ENCODE results near the gene ANGPTL8. TPM values are rescaled to one million over a fixed set of nuclear protein-coding genes. Genes with fewer than 3 reads are reported as not detected.

ANGPTL8 gene
- total RNA-seq, 1 experiment from 2014 or later = not detected

DNA sequence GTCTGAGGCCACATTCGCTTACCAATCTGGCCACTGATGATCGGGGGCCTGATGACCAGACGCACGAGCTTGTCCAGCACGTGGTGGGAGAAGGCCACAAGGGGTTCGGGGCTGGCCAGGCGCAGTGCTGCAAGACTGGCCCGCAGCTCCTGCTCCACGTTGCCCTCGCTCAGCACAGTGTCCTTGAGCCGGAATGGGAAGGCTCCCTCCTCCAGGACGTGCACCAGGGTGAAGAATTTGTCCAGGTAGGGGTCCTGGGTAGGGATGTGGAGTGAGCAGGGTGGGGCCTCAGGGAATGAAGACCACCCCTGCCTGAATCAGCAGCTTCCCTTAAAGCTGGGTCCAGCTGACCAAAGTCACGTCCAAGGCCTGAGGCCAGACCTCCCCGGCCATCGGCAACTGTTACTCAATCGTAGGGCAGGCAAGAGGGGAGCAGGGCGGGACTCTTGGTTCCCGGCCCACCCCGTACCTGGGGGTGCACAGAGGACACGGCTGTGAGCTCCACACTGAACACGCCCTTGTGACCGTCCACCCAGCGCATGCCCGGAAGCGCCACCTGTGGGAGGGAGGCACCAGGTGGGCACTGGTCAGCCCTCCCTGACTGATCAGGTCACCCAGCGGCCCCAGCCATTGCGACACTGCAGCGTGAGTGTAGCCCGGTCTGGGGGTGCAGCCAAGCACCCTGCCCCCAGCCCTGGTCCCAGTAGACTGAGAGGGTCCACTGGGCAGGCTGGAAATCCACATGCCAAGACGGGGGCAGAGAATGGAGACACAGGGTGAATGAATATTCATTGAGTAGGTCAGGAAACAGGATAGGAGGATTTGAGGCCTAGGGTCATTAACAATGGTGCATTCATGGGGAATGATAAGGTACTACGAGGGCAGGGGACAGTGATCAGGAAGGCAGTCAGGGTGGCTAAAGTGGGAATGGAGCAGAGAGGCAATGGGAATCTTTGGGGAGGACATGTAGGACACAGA, 2.8 kb upstream of the ANGPTL8 start:
- ATAC-seq = no peak
- Histone ChIP-seq H3K27me3 (ENCODE audit: control insufficient read depth, insufficient read depth, low read length) (no peaks in the 10 kb centered on the region), H3K9me3 (ENCODE audit: control insufficient read depth, insufficient read depth, low read depth, low read length) (no peaks in the 10 kb centered on the region), H3K4me1 (ENCODE audit: control insufficient read depth, insufficient read depth, low read length) (no peaks in the 10 kb centered on the region), H3K27ac (ENCODE audit: low read length) (no peak overlapping the region), H3K4me3 (ENCODE audit: low read depth in 2 of 2, low read length in 2 of 2) (no peak overlapping the region), H3K36me3 (ENCODE audit: control insufficient read depth, insufficient read depth, low read length) (no peaks in the 10 kb centered on the region)
- CTCF ChIA-PET = no interaction called here
- TF ChIP-seq CTCF (IDR thresholded peaks at IDR 0.05) = no peak
- TF ChIP-seq, protein P1, sequence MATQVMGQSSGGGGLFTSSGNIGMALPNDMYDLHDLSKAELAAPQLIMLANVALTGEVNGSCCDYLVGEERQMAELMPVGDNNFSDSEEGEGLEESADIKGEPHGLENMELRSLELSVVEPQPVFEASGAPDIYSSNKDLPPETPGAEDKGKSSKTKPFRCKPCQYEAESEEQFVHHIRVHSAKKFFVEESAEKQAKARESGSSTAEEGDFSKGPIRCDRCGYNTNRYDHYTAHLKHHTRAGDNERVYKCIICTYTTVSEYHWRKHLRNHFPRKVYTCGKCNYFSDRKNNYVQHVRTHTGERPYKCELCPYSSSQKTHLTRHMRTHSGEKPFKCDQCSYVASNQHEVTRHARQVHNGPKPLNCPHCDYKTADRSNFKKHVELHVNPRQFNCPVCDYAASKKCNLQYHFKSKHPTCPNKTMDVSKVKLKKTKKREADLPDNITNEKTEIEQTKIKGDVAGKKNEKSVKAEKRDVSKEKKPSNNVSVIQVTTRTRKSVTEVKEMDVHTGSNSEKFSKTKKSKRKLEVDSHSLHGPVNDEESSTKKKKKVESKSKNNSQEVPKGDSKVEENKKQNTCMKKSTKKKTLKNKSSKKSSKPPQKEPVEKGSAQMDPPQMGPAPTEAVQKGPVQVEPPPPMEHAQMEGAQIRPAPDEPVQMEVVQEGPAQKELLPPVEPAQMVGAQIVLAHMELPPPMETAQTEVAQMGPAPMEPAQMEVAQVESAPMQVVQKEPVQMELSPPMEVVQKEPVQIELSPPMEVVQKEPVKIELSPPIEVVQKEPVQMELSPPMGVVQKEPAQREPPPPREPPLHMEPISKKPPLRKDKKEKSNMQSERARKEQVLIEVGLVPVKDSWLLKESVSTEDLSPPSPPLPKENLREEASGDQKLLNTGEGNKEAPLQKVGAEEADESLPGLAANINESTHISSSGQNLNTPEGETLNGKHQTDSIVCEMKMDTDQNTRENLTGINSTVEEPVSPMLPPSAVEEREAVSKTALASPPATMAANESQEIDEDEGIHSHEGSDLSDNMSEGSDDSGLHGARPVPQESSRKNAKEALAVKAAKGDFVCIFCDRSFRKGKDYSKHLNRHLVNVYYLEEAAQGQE (IDR thresholded peaks at IDR 0.05; ENCODE audit: insufficient read depth in 1 of 2, low read depth in 2 of 2, low read length in 1 of 2) = no peak
- no peak for DNase-seq (ENCODE audit: low read depth, low spot score)
- POLR2A ChIA-PET = no interaction called here
- intact Hi-C loops (cut with micrococcal nuclease; ENCODE audit: unreplicated experiment) = no loop called here
- in situ Hi-C loops (cut with HindIII; ENCODE audit: low pct_unique_long_range_greater_than_20kb, low sequenced_read_pairs) = no loop called here
- BruUV-seq (replicated peaks) = no TSS peak

DNA sequence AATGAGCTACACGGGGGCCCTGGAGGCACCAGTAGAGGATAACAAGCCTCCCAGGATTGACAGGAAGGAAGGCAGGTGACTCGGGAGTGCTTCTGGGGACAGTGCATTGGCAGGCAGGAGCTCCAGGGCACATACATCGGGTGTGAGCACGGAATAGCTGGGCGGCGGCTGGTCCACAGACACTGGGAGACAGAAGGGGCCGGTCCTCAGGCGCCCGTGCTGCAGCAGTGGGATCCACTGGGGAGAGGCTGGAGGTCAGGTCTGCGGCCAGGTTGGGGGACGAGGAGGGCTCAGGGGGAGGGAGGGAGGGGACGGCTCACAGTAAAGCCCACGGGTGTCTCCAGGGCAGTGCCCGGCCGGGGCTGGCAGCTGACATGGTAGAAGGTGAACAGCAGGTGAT, 2.1 kb upstream of the ANGPTL8 start:
- Histone ChIP-seq H3K27me3 (ENCODE audit: control insufficient read depth, insufficient read depth, low read length) (no peaks in the 10 kb centered on the region), H3K4me3 (ENCODE audit: low read depth in 2 of 2, low read length in 2 of 2) (no peak overlapping the region), H3K36me3 (ENCODE audit: control insufficient read depth, insufficient read depth, low read length) (no peaks in the 10 kb centered on the region), H3K9me3 (ENCODE audit: control insufficient read depth, insufficient read depth, low read depth, low read length) (no peaks in the 10 kb centered on the region), H3K4me1 (ENCODE audit: control insufficient read depth, insufficient read depth, low read length) (no peaks in the 10 kb centered on the region), H3K27ac (ENCODE audit: low read length) (no peak overlapping the region)
- ChIA-PET CTCF (no interaction called here), POLR2A (no interaction called here)
- no peak for DNase-seq (ENCODE audit: low read depth, low spot score)
- TF ChIP-seq, protein P1 (IDR thresholded peaks at IDR 0.05; ENCODE audit: insufficient read depth in 1 of 2, low read depth in 2 of 2, low read length in 1 of 2) = no peak
- TF ChIP-seq TCF7L2 (IDR thresholded peaks at IDR 0.05; ENCODE audit: low read depth, low read length) (no peak), CTCF (IDR thresholded peaks at IDR 0.05) (no peak), SIN3A (IDR thresholded peaks at IDR 0.05; ENCODE audit: borderline replicate concordance, insufficient read depth, low read depth, low read length) (no peak), POLR2AphosphoS5 (IDR thresholded peaks at IDR 0.05; ENCODE audit: low read depth, low read length) (no peak)
- ATAC-seq = no peak
- intact Hi-C loops (cut with micrococcal nuclease; ENCODE audit: unreplicated experiment) = no loop called here
- BruUV-seq (replicated peaks) = no TSS peak
- in situ Hi-C loops (cut with HindIII; ENCODE audit: low pct_unique_long_range_greater_than_20kb, low sequenced_read_pairs) = no loop called here

Measured in Panc1 (cell line).